HK-2 (cell line): ENCODE results near the gene TEP1.
"Not testable (repeated sequence)": the region's sequence is repeated elsewhere in the genome, so short reads cannot be mapped to it uniquely, and the experiment has no call there.

ENCODE experiments used
- DNase-seq: peaks from one replicate; pipeline ENCODE4 v3.0.0-alpha.2; 2018; ENCODE audit not compliant: unreplicated experiment

The TEP1 gene

GRCh38 chr14:20386276-20386855 lies 26.9 kb downstream of the TEP1 start:
- DNase-seq = no peak

GRCh38 chr14:20384886-20385285 lies 28.4 kb downstream of the TEP1 start:
- no peak for DNase-seq

GRCh38 chr14:20384321-20384720 lies 29.0 kb downstream of the TEP1 start:
- no peak for DNase-seq

GRCh38 chr14:20383636-20384035 lies 29.7 kb downstream of the TEP1 start:
- DNase-seq = no peak

DNA sequence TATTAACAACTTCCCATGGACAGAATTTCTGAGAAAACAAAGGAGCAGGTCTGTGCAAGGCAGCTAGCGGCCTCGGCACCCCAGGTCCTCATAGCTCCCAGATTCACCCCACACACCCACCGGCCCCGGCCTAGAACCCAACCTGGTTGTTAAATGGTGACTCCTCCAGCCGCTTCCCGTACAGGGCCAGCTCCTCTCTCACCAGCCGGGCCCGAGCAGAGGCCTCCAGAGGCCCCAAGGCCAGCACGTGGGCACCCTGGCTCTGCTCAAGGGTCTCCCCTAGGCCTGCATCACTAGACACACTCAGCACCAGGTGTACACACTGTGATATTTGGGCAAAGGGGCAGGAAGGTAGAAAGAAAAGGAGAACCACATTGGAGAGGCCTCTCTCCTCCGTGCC lies 30.3 kb downstream of the TEP1 start:
- no peak for DNase-seq

GRCh38 chr14:20382526-20382925 lies 30.8 kb downstream of the TEP1 start:
- no peak for DNase-seq

- no peak for DNase-seq
Measured at GRCh38 chr14:20381341-20381740, 32.0 kb downstream of the TEP1 start.

- DNase-seq = no peak
Measured at GRCh38 chr14:20380681-20381080, 32.6 kb downstream of the TEP1 start.

- no peak for DNase-seq
Measured at GRCh38 chr14:20379743-20380142, 33.6 kb downstream of the TEP1 start.

GRCh38 chr14:20377171-20377570 lies 36.1 kb downstream of the TEP1 start:
- no peak for DNase-seq

DNA sequence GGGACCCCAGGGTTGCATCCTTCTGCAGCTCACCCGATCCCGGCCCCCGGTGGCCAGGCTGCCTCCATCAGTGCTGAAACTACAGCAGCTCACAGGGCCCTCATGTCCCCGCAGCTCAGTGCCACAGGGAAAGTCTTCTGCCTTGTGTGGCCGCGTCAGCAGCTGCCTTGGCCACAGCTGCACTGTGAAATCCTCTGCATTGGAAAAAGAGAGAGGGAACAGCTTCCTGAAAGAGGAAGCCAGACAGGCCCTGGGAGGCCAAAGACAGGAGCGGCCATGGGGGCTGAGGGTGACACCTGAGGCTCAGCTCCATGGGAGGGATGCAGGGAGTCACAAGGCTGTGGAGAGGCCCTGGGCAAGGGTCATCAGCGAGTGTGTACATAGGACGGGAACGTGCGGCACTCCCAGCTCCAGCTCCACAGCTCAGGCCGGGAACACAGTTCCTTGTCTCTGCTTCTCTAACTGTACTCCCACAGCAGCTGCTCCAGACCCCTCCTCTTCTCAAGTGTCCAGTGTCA lies 37.2 kb downstream of the TEP1 start:
- DNase-seq = no peak

- DNase-seq = no peak
Measured at GRCh38 chr14:20375471-20375870, 37.8 kb downstream of the TEP1 start.

DNA sequence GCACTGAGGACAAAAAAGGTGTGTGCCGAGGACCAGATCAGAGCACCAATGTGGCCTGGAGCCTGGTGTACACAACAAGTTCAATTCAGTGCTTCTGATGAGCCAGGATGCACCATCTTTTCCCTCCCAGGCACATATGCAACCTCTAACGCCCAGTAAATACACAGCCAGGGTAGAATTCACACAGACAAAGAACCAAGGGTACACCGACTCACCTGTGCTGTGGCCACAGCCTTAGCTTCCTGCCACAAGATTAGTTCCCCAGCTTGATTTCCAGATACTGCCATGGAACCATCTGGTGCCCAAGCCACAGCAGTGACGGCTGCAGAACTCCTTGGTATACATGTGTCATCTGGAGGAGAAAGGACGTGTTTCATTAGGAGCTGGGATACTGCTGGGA lies 40.5 kb downstream of the TEP1 start:
- no peak for DNase-seq

GRCh38 chr14:20365928-20366327 lies 47.4 kb downstream of the TEP1 start:
- DNase-seq = no peak

GRCh38 chr14:20358474-20358873 lies 54.8 kb downstream of the TEP1 start:
- not testable (repeated sequence) for DNase-seq

DNA sequence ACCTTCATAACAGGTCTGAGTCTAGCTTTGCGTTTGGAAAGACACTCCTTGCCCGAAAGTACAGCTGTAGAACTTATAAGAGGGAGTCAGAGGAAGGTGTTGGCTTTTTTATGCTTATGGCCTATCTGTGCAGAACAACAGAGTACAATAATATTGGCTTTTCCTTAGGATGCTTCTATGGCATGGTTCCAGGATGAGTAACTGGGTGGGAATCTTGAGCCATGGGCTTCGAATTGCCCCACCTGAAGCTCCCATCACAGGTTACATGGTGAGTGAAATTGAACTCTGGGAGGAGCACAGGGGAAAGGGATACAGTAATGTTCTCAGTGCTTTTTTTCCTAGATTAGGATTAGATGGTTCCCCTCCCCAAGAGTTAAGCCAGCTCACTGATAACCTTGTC lies 56.9 kb downstream of the TEP1 start:
- DNase-seq = no peak

DNA sequence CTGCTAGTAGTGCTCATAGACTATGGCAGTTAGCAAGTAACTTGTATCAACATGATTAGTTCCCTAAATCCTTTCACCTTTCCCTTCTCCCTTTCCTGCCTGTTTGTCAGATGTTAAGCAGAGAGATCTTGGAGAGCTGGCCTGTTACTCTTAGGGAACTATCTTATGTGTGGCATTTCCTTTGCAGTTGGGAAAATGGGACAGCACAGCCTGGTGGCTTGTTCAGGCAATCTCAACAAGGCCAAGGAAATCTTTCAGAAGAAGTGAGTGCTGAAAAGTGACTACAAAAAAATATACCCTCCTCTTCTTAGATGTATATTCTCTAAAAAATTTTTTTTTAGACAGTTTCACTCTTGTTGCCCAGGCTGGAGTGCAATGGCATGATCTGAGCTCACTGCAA lies 62.4 kb downstream of the TEP1 start:
- no peak for DNase-seq

DNA sequence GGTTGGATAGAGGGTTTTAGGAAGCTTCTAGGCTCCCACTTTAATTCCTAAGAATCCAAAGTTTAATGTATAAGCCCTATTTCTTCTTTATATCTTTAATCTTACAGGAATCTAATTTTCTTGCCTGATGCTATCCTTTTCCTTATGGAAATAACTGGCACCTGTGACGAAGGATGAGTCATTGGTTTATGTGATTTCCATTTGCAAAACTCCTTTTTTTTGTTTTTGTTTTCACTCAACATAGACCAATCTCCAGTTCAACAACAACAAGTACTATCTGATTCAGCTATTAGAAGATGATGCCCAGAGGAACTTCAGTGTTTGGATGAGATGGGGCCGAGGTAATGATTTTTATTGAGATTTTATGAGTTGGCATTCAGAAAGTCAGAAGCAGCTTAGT lies 63.0 kb downstream of the TEP1 start:
- DNase-seq = no peak

GRCh38 chr14:20347747-20348146 lies 65.6 kb downstream of the TEP1 start:
- DNase-seq = no peak

DNA sequence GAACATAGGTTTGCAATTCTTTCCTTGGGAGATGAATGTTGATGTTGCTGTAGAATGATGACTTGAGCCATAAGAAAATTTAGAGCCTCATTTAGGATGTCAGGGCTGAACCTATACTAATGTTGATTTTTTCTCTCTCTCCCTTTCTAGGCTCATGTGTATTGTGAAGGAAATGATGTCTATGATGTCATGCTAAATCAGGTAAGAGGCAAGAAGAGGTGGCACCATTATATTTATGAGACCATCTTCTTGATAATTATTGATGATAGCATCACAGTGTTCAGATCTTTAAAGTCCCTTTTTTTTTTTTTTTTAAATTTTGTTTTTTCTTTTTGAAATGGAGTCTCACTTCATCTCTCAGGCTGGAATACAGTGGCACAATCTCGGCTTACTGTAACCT lies 66.6 kb downstream of the TEP1 start:
- DNase-seq = no peak

DNA sequence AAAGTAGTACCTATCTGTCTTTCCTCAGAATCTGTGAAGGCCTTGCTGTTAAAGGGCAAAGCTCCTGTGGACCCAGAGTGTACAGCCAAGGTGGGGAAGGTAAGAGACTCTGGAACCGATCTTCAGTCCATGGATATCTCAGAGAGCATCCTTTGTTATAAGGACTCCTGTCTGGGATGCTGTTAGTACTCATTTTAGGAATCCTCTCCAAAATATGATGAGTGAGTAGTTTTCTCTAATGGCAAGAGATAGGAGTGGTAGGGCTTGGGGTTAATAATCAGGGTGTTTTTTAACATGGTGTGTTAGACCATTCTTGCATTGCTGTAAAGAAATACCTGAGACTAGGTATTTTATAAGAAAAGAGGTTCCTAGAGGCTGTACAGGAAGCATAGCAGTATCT lies 67.9 kb downstream of the TEP1 start:
- DNase-seq = no peak

DNA sequence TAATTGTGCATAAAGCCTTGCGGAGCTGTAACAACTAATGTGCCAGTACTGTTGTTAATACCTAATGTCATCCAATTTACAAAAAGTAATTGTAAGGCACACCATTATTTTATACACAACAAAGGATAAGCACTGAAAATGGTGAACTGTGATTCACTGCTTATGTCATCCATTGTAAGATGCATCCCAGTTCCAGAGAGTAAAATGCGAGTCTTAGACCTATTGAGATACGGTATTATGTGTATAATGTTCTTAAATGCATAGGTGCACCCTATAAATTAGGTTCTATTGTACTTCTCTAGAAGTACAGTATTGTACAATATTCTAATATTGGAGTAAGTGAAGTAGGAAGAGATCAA lies 69.5 kb downstream of the TEP1 start:
- DNase-seq = no peak

GRCh38 chr14:20343092-20343861 lies 70.0 kb downstream of the TEP1 start, which contains the start of gene PARP2:
PARP2 (plus strand) TSS chr14:20343635; CDS start chr14:20343642, 7 bp downstream.
- DNase-seq = peak; percentile 99

DNA sequence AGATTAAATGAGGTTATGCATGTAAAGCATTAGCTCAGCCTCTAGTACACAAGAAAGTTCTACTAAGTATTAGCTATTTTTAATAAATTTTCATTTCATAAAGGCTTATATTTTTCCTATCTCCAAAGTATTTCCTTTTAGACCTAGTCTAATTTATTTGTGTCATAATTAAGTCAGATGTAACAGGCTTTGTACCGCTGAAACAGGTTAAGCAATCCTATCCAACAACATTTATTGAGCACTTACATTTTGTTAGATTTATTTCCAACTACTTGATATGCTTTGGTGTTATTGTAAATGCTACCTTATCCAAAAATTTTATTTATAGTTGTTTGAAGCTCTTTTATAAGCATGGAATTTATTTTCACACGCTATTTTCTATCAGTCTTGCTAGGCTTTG lies 71.7 kb downstream of the TEP1 start:
- no peak for DNase-seq
